ENCODE measurements around the gene CCDC186.

CCDC186 gene

GRCh38 chr10:114207349-114207748 is 33.3 kb upstream of the CCDC186 start:
- H3K27me3 ChIP-seq (replicated peaks in 2 of 5; ENCODE audit: control insufficient read depth in 4 of 5, insufficient read depth in 5 of 5, low read length in 4 of 5), result no peaks in the 10 kb centered on the region
- CTCF ChIA-PET, result interaction anchor here (1.1 kb wide), 1 partner anchor 185 kb away, joined by 3 read pairs; no protein-coding TSS in a partner anchor
- no peak for DNase-seq
- WGBS (ENCODE audit: insufficient coverage), result 91% methylated on average over 1 of the region's 1 CpG
- no peak overlapping the region for H3K4me3 ChIP-seq (ENCODE audit: control insufficient read depth in 1 of 7, extremely low read depth in 1 of 7, insufficient read depth in 4 of 7, low read depth in 2 of 7, low read length in 6 of 7)
- POLR2A ChIA-PET, result no interaction called here
- no peaks in the 10 kb centered on the region for H3K9me3 ChIP-seq (ENCODE audit: control extremely low read depth in 1 of 5, control insufficient read depth in 4 of 5, insufficient read depth in 2 of 5, low read depth in 1 of 5, low read length in 4 of 5)
- H3K36me3 ChIP-seq (ENCODE audit: control insufficient read depth in 4 of 4, insufficient read depth in 4 of 4, low read length in 3 of 4), result no peaks in the 10 kb centered on the region
- no peak overlapping the region for H3K27ac ChIP-seq (ENCODE audit: insufficient read depth in 1 of 2, low read depth in 1 of 2, low read length in 2 of 2, poor library complexity in 1 of 2, severe bottlenecking in 2 of 2)
- no peaks in the 10 kb centered on the region for H3K4me1 ChIP-seq (ENCODE audit: control extremely low read depth in 1 of 4, control insufficient read depth in 4 of 4, insufficient read depth in 4 of 4, low read length in 3 of 4)

GRCh38 chr10:114206902-114207301 is 32.9 kb upstream of the CCDC186 start:
- CTCF ChIA-PET, result interaction anchor here (0.6 to 1.1 kb wide), 2 partner anchors 185 to 589 kb away, joined by 3 read pairs; no protein-coding TSS in a partner anchor
- DNase-seq, result no peak
- 75% methylated on average over 2 of the region's 2 CpGs for whole genome bisulfite sequencing (ENCODE audit: insufficient coverage)

DNA sequence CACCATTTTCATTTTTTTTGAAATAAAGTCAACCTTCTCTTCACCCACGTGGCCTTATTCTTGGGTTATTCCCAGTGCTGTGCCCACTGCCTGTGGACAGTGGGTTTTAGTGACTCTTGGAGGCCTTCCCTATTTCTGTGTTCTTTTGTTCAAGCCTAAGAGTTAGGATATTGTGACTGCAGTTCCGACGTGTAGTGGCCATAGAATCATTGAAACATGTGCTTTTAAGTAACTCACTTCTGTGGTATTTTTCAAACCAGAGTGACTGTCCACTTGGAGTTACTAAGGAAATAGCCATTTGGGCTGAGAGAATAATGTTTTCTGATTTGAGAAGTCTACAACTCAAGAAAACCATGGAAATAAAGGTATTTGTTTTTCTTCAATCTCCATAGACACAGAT is 28.8 kb upstream of the CCDC186 start:
- ChIA-PET CTCF (no interaction called here), POLR2A (no interaction called here)
- no peak for DNase-seq
- Histone ChIP-seq H3K36me3 (ENCODE audit: control insufficient read depth in 4 of 4, insufficient read depth in 4 of 4, low read length in 3 of 4) (no peaks in the 10 kb centered on the region), H3K27ac (ENCODE audit: insufficient read depth in 1 of 2, low read depth in 1 of 2, low read length in 2 of 2, poor library complexity in 1 of 2, severe bottlenecking in 2 of 2) (no peak overlapping the region), H3K4me1 (ENCODE audit: control extremely low read depth in 1 of 4, control insufficient read depth in 4 of 4, insufficient read depth in 4 of 4, low read length in 3 of 4) (no peaks in the 10 kb centered on the region), H3K9me3 (ENCODE audit: control extremely low read depth in 1 of 5, control insufficient read depth in 4 of 5, insufficient read depth in 2 of 5, low read depth in 1 of 5, low read length in 4 of 5) (no peaks in the 10 kb centered on the region), H3K27me3 (replicated peaks in 2 of 5; ENCODE audit: control insufficient read depth in 4 of 5, insufficient read depth in 5 of 5, low read length in 4 of 5) (no peaks in the 10 kb centered on the region), H3K4me3 (ENCODE audit: control insufficient read depth in 1 of 7, extremely low read depth in 1 of 7, insufficient read depth in 4 of 7, low read depth in 2 of 7, low read length in 6 of 7) (no peak overlapping the region)
- 100% methylated on average over 3 of the region's 3 CpGs for WGBS (ENCODE audit: insufficient coverage)

More at GRCh38 chr10:114206902-114207301, 32.9 kb upstream of the CCDC186 start:
- Histone ChIP-seq H3K36me3 (ENCODE audit: control insufficient read depth in 4 of 4, insufficient read depth in 4 of 4, low read length in 3 of 4) (no peaks in the 10 kb centered on the region), H3K4me3 (ENCODE audit: control insufficient read depth in 1 of 7, extremely low read depth in 1 of 7, insufficient read depth in 4 of 7, low read depth in 2 of 7, low read length in 6 of 7) (no peak overlapping the region), H3K27me3 (replicated peaks in 2 of 5; ENCODE audit: control insufficient read depth in 4 of 5, insufficient read depth in 5 of 5, low read length in 4 of 5) (no peaks in the 10 kb centered on the region), H3K9me3 (ENCODE audit: control extremely low read depth in 1 of 5, control insufficient read depth in 4 of 5, insufficient read depth in 2 of 5, low read depth in 1 of 5, low read length in 4 of 5) (no peaks in the 10 kb centered on the region), H3K27ac (ENCODE audit: insufficient read depth in 1 of 2, low read depth in 1 of 2, low read length in 2 of 2, poor library complexity in 1 of 2, severe bottlenecking in 2 of 2) (no peak overlapping the region), H3K4me1 (ENCODE audit: control extremely low read depth in 1 of 4, control insufficient read depth in 4 of 4, insufficient read depth in 4 of 4, low read length in 3 of 4) (no peaks in the 10 kb centered on the region)
- POLR2A ChIA-PET, result no interaction called here

DNA sequence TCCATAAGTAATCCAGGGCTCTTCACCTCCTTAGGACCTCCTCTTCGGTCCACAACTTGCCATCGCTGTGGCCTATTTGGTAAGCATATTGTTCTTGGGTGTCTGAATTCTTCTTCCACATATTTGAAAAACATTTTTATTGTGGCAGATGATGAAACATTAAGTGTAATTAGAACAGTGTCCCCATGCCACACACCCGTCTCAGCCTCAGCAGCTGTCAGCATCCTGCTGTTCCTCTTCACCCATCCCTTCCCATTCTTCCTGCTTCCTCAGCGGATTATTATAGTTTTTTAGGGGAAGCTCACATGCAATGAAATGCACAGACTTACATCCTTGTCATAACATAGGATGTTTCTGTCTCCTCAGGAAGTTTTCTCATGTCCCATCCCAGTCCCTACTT is 25.2 kb upstream of the CCDC186 start:
- ChIA-PET POLR2A (no interaction called here), CTCF (interaction anchor here (0.6 kb wide), 1 partner anchor 37 kb away, joined by 3 read pairs; no protein-coding TSS in a partner anchor)
- H3K4me3 ChIP-seq (ENCODE audit: control insufficient read depth in 1 of 7, extremely low read depth in 1 of 7, insufficient read depth in 4 of 7, low read depth in 2 of 7, low read length in 6 of 7), result no peak overlapping the region
- H3K27me3 ChIP-seq (replicated peaks in 2 of 5; ENCODE audit: control insufficient read depth in 4 of 5, insufficient read depth in 5 of 5, low read length in 4 of 5), result no peaks in the 10 kb centered on the region
- no peak for DNase-seq
- H3K4me1 ChIP-seq (ENCODE audit: control extremely low read depth in 1 of 4, control insufficient read depth in 4 of 4, insufficient read depth in 4 of 4, low read length in 3 of 4), result no peaks in the 10 kb centered on the region
- no CpG with 5 or more reads among the region's 4 CpGs for WGBS (ENCODE audit: insufficient coverage)
- H3K27ac ChIP-seq (ENCODE audit: insufficient read depth in 1 of 2, low read depth in 1 of 2, low read length in 2 of 2, poor library complexity in 1 of 2, severe bottlenecking in 2 of 2), result no peak overlapping the region
- no peaks in the 10 kb centered on the region for H3K9me3 ChIP-seq (ENCODE audit: control extremely low read depth in 1 of 5, control insufficient read depth in 4 of 5, insufficient read depth in 2 of 5, low read depth in 1 of 5, low read length in 4 of 5)
- no peaks in the 10 kb centered on the region for H3K36me3 ChIP-seq (ENCODE audit: control insufficient read depth in 4 of 4, insufficient read depth in 4 of 4, low read length in 3 of 4)

- ChIA-PET CTCF (no interaction called here), POLR2A (no interaction called here)
- H3K27ac ChIP-seq (ENCODE audit: insufficient read depth in 1 of 2, low read depth in 1 of 2, low read length in 2 of 2, poor library complexity in 1 of 2, severe bottlenecking in 2 of 2), result no peak overlapping the region
- no peaks in the 10 kb centered on the region for H3K27me3 ChIP-seq (replicated peaks in 2 of 5; ENCODE audit: control insufficient read depth in 4 of 5, insufficient read depth in 5 of 5, low read length in 4 of 5)
- H3K4me1 ChIP-seq (ENCODE audit: control extremely low read depth in 1 of 4, control insufficient read depth in 4 of 4, insufficient read depth in 4 of 4, low read length in 3 of 4), result no peaks in the 10 kb centered on the region
- no peak overlapping the region for H3K4me3 ChIP-seq (ENCODE audit: control insufficient read depth in 1 of 7, extremely low read depth in 1 of 7, insufficient read depth in 4 of 7, low read depth in 2 of 7, low read length in 6 of 7)
- no peak for DNase-seq
- no peaks in the 10 kb centered on the region for H3K36me3 ChIP-seq (ENCODE audit: control insufficient read depth in 4 of 4, insufficient read depth in 4 of 4, low read length in 3 of 4)
- WGBS (ENCODE audit: insufficient coverage), result no CpG with 5 or more reads among the region's 2 CpGs
- no peaks in the 10 kb centered on the region for H3K9me3 ChIP-seq (ENCODE audit: control extremely low read depth in 1 of 5, control insufficient read depth in 4 of 5, insufficient read depth in 2 of 5, low read depth in 1 of 5, low read length in 4 of 5)
Measured at GRCh38 chr10:114195079-114195478, 21.1 kb upstream of the CCDC186 start.

GRCh38 chr10:114189700-114190099 is 15.7 kb upstream of the CCDC186 start:
- H3K4me1 ChIP-seq (ENCODE audit: control extremely low read depth in 1 of 4, control insufficient read depth in 4 of 4, insufficient read depth in 4 of 4, low read length in 3 of 4), result peaks cover 0 to 20% (median 4%) of the 10 kb centered on the region in 4 experiments
- POLR2A ChIA-PET, result no interaction called here
- no peak overlapping the region for H3K27ac ChIP-seq (ENCODE audit: insufficient read depth in 1 of 2, low read depth in 1 of 2, low read length in 2 of 2, poor library complexity in 1 of 2, severe bottlenecking in 2 of 2)
- CTCF ChIA-PET, result no interaction called here
- H3K4me3 ChIP-seq (ENCODE audit: control insufficient read depth in 1 of 7, extremely low read depth in 1 of 7, insufficient read depth in 4 of 7, low read depth in 2 of 7, low read length in 6 of 7), result no peak overlapping the region
- no peaks in the 10 kb centered on the region for H3K9me3 ChIP-seq (ENCODE audit: control extremely low read depth in 1 of 5, control insufficient read depth in 4 of 5, insufficient read depth in 2 of 5, low read depth in 1 of 5, low read length in 4 of 5)
- WGBS (ENCODE audit: insufficient coverage), result 100% methylated on average over 4 of the region's 8 CpGs
- no peaks in the 10 kb centered on the region for H3K36me3 ChIP-seq (ENCODE audit: control insufficient read depth in 4 of 4, insufficient read depth in 4 of 4, low read length in 3 of 4)
- no peak for DNase-seq
- no peaks in the 10 kb centered on the region for H3K27me3 ChIP-seq (replicated peaks in 2 of 5; ENCODE audit: control insufficient read depth in 4 of 5, insufficient read depth in 5 of 5, low read length in 4 of 5)

- DNase-seq, result no peak
- CTCF ChIA-PET, result no interaction called here
- POLR2A ChIA-PET, result no interaction called here
- Histone ChIP-seq H3K27me3 (replicated peaks in 2 of 5; ENCODE audit: control insufficient read depth in 4 of 5, insufficient read depth in 5 of 5, low read length in 4 of 5) (no peaks in the 10 kb centered on the region), H3K9me3 (ENCODE audit: control extremely low read depth in 1 of 5, control insufficient read depth in 4 of 5, insufficient read depth in 2 of 5, low read depth in 1 of 5, low read length in 4 of 5) (no peaks in the 10 kb centered on the region), H3K36me3 (ENCODE audit: control insufficient read depth in 4 of 4, insufficient read depth in 4 of 4, low read length in 3 of 4) (no peaks in the 10 kb centered on the region), H3K4me3 (ENCODE audit: control insufficient read depth in 1 of 7, extremely low read depth in 1 of 7, insufficient read depth in 4 of 7, low read depth in 2 of 7, low read length in 6 of 7) (no peak overlapping the region), H3K4me1 (ENCODE audit: control extremely low read depth in 1 of 4, control insufficient read depth in 4 of 4, insufficient read depth in 4 of 4, low read length in 3 of 4) (peaks cover 0 to 24% (median 4%) of the 10 kb centered on the region in 4 experiments), H3K27ac (ENCODE audit: insufficient read depth in 1 of 2, low read depth in 1 of 2, low read length in 2 of 2, poor library complexity in 1 of 2, severe bottlenecking in 2 of 2) (no peak overlapping the region)
- WGBS (ENCODE audit: insufficient coverage), result 100% methylated on average over 3 of the region's 3 CpGs
Measured at GRCh38 chr10:114188900-114189299, 14.9 kb upstream of the CCDC186 start.
